ENCODE results near the gene PLAGL2.

The PLAGL2 gene

DNA sequence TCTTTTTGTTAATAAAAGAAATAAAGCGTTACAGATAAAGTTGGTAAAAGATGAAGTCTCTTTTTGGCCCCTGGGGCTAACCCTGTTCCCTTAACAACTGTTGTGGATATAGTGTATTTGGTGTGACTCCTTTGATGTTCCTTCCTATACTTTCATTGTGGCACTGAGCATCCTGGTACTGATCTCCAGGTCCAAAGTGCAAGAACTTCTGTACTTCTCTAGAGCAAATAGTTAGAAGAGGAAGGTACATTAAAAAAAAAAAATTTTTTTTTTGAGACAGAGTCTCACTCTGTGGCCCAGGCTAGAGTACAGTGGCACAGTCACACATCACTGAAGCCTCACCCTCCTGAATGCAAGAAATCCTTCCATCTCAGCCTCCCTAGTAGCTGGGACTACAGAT lies 6.3 kb upstream of the PLAGL2 start:
- TF ChIP-seq, protein P1, sequence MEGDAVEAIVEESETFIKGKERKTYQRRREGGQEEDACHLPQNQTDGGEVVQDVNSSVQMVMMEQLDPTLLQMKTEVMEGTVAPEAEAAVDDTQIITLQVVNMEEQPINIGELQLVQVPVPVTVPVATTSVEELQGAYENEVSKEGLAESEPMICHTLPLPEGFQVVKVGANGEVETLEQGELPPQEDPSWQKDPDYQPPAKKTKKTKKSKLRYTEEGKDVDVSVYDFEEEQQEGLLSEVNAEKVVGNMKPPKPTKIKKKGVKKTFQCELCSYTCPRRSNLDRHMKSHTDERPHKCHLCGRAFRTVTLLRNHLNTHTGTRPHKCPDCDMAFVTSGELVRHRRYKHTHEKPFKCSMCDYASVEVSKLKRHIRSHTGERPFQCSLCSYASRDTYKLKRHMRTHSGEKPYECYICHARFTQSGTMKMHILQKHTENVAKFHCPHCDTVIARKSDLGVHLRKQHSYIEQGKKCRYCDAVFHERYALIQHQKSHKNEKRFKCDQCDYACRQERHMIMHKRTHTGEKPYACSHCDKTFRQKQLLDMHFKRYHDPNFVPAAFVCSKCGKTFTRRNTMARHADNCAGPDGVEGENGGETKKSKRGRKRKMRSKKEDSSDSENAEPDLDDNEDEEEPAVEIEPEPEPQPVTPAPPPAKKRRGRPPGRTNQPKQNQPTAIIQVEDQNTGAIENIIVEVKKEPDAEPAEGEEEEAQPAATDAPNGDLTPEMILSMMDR (conservative IDR thresholded peaks at IDR 0.05; ENCODE audit: low read depth): no peak
- no peak for DNase-seq (ENCODE audit: low spot score)
- ChIA-PET POLR2A (ENCODE audit: low non-redundant PET) (no interaction called here), CTCF (no interaction called here)
- H3K27ac ChIP-seq: no peak overlapping the region

DNA sequence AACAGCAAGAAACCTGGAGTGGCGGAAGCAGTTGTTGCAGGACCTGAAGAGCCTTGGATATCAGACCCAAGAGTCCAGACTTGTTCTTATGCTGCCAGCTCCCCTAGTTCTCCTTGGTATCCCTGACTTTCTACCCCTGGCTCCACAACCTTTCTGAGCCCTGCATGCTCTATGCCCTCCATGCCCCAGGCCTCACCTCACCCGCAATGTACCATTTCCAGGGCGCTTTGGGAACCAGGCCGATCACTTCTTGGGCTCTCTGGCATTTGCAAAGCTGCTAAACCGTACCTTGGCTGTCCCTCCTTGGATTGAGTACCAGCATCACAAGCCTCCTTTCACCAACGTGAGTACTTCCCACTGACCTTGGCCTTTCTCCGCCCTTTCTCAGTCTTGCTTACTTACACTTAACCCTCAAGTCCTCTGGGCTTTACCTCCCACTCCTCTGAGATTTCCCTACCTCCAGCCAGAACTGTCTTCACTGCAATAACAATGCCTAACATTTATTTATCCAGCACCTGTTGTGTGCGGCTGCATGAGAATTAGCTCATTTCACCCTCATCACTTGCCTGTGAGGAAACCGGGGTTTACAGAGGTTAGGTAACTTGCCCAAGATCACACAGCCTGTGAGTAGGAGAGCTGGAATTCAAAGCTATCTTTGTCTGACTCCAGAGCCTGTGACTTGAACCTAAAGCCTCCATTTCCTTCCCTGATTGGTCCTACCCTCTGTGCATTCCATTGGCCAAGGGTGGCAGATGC lies 2.5 kb upstream of the PLAGL2 start:
- TF ChIP-seq, protein P1 (conservative IDR thresholded peaks at IDR 0.05; ENCODE audit: low read depth): no peak
- no peak for DNase-seq (ENCODE audit: low spot score)
- ChIA-PET POLR2A (ENCODE audit: low non-redundant PET) (interaction anchor here (0.5 kb wide), 1 partner anchor 99 kb away, joined by 4 read pairs; no protein-coding TSS in a partner anchor), CTCF (interaction anchor here (0.7 to 1.1 kb wide), 2 partner anchors 15 to 553 kb away, joined by 3 read pairs; no protein-coding TSS in a partner anchor)
- H3K27ac ChIP-seq: peak overlapping the region; percentile 23

DNA sequence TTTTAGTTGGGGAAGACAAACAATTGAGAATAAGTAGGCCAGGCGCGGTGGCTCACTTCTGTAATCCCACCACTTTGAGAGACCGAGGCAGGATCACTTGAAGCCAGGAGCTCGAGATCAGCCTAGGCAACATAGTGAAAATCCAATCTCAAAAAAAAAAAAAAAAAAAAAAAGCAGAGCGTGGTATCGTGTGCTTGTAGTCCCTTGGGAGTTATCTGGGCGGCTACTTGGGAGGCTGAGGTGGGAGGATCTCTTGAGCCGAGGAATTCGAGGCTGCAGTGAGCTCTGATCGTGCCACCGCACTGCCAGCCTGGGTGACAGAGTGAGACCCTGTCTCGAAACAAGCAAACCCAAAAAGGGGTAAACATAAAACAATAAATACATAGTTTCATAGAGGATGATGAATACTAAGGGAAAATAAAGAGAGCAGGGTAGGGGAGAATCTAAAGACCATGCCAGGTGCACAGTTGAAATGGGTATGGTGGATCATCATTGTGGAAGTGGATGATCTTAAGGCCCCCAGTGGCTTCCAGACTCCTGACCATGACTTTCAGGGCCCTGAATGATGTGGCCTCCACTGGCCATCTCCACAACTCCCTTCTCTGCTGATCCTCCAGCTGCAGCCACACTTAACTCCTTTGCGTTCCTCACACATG lies 1.1 kb upstream of the PLAGL2 start:
- H3K27ac ChIP-seq: peak overlapping the region; percentile 76
- TF ChIP-seq, protein P1 (conservative IDR thresholded peaks at IDR 0.05; ENCODE audit: low read depth): no peak
- ChIA-PET POLR2A (ENCODE audit: low non-redundant PET) (interaction anchor here (0.5 kb wide), 1 partner anchor 12 kb away, joined by 6 read pairs; no protein-coding TSS in a partner anchor), CTCF (interaction anchor here (0.6 kb wide), 2 partner anchors 20 to 88 kb away, joined by 4 to 5 read pairs; no protein-coding TSS in a partner anchor)
- DNase-seq (ENCODE audit: low spot score): no peak

DNA sequence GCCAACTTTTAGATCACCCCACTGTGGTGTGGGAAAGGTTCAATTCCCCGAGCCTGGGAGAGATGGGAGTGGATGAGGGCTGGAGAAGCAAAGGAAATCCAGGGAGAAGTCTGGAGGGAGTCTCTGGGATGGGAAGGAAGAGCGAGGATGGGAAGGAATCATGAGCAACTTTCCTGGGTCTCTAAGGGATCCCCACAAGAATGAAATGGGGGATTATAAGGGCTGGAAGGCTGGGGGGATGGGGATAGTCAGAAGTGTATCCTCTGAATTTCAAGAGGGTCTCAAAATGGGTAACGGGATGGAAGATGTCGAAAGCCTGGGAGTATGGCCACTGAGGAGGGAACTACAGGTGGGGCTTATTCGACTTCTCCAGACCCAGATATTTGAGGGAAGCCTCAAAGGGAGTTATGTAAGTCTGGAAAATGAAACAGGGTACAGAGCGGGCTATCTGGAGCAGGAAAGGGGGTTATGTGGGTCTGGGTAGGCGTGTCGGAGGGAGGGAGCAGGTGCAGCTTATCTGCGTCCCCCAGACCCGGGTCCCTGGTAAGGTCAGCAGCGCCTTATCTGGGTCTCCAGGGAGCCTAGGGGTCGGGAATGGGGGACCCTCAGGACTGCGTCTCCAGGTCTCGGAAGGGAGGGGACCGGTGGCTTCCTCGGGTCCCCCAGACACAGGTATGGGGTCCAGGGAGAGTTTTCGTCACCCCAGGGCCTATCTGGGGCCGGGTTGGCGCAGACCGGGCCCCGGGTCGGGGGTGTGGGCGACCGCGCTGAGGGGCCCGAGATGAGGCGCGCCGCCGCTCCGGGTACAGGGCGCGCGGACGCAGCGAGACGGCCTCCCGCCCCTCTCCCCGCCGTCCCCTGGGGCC lies 550 bp downstream of the PLAGL2 start:
- peak overlapping the region; percentile 76 for H3K27ac ChIP-seq
- ChIA-PET CTCF (interaction anchor here (1.0 kb wide), 1 partner anchor 9 kb away, joined by 4 read pairs; no protein-coding TSS in a partner anchor), POLR2A (ENCODE audit: low non-redundant PET) (no interaction called here)
- TF ChIP-seq, protein P1 (conservative IDR thresholded peaks at IDR 0.05; ENCODE audit: low read depth): no peak
- peak; percentile 57 for DNase-seq (ENCODE audit: low spot score)

DNA sequence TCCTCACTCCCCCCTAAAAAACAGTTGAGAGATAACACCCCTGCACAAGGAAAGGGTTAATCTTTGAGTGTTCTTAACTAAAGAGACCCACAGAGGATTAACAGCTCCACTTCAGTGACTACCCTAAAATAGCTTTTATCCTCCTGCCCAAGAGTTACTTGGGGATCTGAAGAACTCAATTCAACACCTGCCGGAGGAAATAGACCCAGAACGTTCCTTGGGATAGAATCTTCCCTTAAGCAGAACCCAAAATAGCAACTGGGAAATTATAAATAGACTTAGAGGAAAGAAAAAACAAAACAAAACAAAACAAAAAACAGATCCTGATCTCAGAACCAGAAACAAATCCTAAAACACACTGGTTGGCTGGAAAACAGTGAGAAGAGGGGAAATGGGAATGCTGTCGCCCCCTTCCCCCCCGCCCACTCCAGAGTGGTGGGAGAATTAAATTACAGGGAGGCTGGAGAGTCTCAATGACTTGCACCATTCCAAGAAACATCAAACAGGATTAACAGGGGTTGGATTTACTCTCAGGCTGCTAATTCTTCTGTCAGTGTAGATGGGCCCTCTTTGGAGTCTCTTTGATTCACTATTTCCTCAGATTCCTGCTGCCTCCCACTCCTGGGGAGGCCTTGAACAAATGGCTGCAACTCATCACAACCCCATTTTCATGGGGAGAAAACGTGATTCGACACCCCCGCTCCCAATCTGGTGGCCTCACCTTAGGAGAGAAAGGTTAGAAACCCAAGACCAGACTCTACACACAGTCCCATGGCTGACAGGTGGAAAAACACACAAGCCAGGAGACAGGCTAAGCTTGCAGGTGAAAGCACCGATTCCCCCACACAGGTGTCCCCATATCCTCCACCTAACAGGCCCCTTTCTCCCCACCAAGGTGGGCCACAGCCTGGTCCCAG lies 1.4 kb downstream of the PLAGL2 start:
- no peak for DNase-seq (ENCODE audit: low spot score)
- TF ChIP-seq, protein P1 (conservative IDR thresholded peaks at IDR 0.05; ENCODE audit: low read depth): no peak
- H3K27ac ChIP-seq: peak overlapping the region; percentile 76
- ChIA-PET POLR2A (ENCODE audit: low non-redundant PET) (interaction anchor here (0.6 kb wide), 1 partner anchor 338 kb away, joined by 5 read pairs; no protein-coding TSS in a partner anchor), CTCF (interaction anchor here (0.8 to 1.0 kb wide), 2 partner anchors 8 to 13 kb away, joined by 3 to 4 read pairs; no protein-coding TSS in a partner anchor)
